Measurements from ENCODE around the gene RAB31. TPM values are rescaled to one million over a fixed set of nuclear protein-coding genes. Genes with fewer than 3 reads are reported as not detected.

Gene RAB31
- total RNA-seq, 4 donors from 2014 or later: 17.4 to 76.0 (median 45.0) TPM

DNA sequence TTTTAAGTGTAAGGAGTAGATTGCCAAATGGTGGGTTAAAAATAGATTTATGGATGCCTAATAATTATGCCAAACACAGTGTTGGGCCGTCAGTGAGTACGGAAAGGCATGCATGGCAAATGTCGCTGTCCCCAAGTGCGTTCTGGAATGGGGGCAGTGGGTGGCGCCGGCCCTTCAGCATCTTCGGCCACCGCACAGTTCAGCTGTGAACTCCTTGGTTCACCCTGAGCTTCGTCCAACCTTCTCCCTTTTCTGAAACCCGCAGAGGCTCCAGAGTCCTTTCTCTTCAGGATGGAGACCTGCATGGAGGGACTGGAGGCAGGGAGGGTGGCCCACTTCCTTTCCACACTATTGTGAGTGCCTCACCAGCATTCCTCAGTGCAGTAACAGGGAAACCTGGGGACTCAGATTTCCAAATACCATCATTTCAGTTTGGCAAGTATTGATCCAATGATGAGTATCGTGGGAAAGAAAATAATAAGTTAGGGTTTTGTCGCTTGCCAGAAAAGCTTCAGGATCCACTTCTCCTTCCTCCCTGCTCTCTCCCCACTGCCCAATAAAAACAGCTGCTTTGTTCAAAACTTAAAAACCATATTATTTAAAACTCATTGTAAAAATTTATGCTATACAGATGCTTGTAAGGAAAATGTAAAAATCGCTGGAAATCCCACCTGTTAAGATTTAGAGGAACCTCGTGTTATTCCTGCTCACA, 103.0 kb downstream of the RAB31 start:
- no peak for TF ChIP-seq POLR2A (IDR thresholded peaks at IDR 0.05)
- TF ChIP-seq, protein P1, sequence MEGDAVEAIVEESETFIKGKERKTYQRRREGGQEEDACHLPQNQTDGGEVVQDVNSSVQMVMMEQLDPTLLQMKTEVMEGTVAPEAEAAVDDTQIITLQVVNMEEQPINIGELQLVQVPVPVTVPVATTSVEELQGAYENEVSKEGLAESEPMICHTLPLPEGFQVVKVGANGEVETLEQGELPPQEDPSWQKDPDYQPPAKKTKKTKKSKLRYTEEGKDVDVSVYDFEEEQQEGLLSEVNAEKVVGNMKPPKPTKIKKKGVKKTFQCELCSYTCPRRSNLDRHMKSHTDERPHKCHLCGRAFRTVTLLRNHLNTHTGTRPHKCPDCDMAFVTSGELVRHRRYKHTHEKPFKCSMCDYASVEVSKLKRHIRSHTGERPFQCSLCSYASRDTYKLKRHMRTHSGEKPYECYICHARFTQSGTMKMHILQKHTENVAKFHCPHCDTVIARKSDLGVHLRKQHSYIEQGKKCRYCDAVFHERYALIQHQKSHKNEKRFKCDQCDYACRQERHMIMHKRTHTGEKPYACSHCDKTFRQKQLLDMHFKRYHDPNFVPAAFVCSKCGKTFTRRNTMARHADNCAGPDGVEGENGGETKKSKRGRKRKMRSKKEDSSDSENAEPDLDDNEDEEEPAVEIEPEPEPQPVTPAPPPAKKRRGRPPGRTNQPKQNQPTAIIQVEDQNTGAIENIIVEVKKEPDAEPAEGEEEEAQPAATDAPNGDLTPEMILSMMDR (IDR thresholded peaks at IDR 0.05): no peak
- WGBS, 2 donors: 88 to 96% methylated on average over 13 of the region's 14 CpGs
- no peak overlapping the region for H3K27ac ChIP-seq

DNA sequence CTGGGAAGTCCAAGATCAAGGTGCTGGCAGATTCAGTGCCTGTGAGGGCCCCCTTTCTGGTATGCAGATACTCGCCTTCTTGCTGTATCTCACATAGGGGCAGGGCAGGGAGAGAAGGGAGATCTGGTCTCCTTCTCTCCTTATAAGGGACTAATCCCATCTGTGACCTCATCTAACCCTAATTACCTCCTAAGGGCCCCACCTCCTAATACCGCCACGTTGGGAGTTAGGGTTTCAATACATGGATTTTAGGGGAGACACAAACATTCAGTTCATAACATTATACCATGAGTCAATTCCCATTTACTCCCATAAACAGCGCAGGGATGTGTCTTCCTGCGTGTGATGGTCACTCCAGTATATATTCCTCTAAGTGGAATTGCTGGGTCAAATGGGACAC, 103.9 kb downstream of the RAB31 start:
- Histone ChIP-seq H3K4me3 (no peak overlapping the region), H3K36me3 (peaks cover 0 to 9% (median 0%) of the 10 kb centered on the region in 3 donors), H3K27ac (no peak overlapping the region), H3K9me3 (no peaks in the 10 kb centered on the region), H3K4me1 (peaks cover 14 to 40% (median 18%) of the 10 kb centered on the region in 3 donors), H3K27me3 (no peaks in the 10 kb centered on the region)
- TF ChIP-seq, protein P1 (IDR thresholded peaks at IDR 0.05): no peak
- TF ChIP-seq POLR2A (IDR thresholded peaks at IDR 0.05): no peak
- no peak for DNase-seq
- intact Hi-C loops (cut with DNase I): loop anchor here (10.0 kb wide), 1 partner anchor 133 kb away; no protein-coding TSS in a partner anchor
- WGBS, 2 donors: 64 to 68% methylated on average over 5 of the region's 5 CpGs

More for the DNA sequence above, 103.0 kb downstream of the RAB31 start:
- peaks cover 14 to 40% (median 18%) of the 10 kb centered on the region in 3 donors for H3K4me1 ChIP-seq
- no peaks in the 10 kb centered on the region for H3K9me3 ChIP-seq
- no peak overlapping the region for H3K4me3 ChIP-seq
- DNase-seq: no peak
- H3K27me3 ChIP-seq: no peaks in the 10 kb centered on the region
- intact Hi-C loops (cut with DNase I): loop anchor here (10.0 kb wide), 1 partner anchor 134 kb away; no protein-coding TSS in a partner anchor
- H3K36me3 ChIP-seq: peaks cover 0 to 3% (median 0%) of the 10 kb centered on the region in 3 donors

DNA sequence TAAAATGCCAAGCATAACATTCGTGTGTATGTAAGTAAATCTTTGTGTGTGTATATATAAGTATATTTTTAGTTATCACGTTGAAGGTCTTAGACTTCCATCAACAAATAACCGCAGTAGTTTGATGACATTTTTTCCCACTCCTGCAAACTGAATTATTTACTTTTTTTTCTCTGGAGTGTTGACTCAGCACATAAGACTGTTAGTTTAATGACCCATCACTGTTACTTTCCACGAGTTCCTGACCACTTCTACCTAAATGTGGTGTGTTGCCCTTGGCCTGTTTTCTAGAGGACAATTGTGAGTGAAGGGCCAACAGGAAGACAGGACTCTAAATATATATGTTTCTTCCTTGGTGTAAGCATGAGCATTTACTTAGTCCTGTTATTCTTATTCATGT, 106.3 kb downstream of the RAB31 start:
- Histone ChIP-seq H3K27me3 (no peaks in the 10 kb centered on the region), H3K36me3 (peaks cover 0 to 18% (median 0%) of the 10 kb centered on the region in 3 donors), H3K4me1 (peaks cover under 1 to 16% (median 1%) of the 10 kb centered on the region in 3 donors), H3K4me3 (no peak overlapping the region), H3K27ac (no peak overlapping the region), H3K9me3 (no peaks in the 10 kb centered on the region)
- intact Hi-C loops (cut with DNase I): loop anchor here (10.0 kb wide), 1 partner anchor 130 kb away; no protein-coding TSS in a partner anchor
- DNase-seq: no peak
- 48 to 58% methylated on average over 4 of the region's 4 CpGs for WGBS, 2 donors
- no peak for TF ChIP-seq POLR2A (IDR thresholded peaks at IDR 0.05)
- TF ChIP-seq, protein P1 (IDR thresholded peaks at IDR 0.05): no peak

DNA sequence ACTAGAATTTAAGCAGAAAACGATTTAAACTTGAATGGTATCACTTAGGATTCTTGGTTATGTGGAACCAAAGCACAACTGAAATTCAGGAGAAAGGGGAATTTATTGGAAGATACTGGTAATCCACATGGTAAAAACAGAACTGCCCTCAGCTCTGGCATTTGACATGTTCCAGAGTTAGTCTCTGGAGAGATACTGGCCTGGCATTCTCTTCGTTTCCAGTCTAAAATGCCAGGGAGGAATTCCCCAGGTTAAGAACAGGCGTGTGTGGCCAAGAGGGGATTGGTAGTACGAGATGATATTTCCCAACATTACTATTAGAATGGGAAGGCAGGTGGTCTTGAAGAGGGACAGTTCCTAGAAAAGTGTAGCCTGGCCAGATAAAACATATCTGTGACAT, 109.2 kb downstream of the RAB31 start:
- WGBS, 2 donors: 75 to 94% methylated on average over 3 to 4 of the region's 4 CpGs
- Histone ChIP-seq H3K27me3 (no peaks in the 10 kb centered on the region), H3K4me3 (no peak overlapping the region), H3K4me1 (no peaks in the 10 kb centered on the region), H3K27ac (no peak overlapping the region), H3K36me3 (peaks cover 0 to 18% (median 0%) of the 10 kb centered on the region in 3 donors), H3K9me3 (no peaks in the 10 kb centered on the region)
- TF ChIP-seq POLR2A (IDR thresholded peaks at IDR 0.05): no peak
- TF ChIP-seq, protein P1 (IDR thresholded peaks at IDR 0.05): no peak
- intact Hi-C loops (cut with DNase I): loop anchor here (10.0 kb wide), 1 partner anchor 128 kb away; no protein-coding TSS in a partner anchor
- DNase-seq: no peak

DNA sequence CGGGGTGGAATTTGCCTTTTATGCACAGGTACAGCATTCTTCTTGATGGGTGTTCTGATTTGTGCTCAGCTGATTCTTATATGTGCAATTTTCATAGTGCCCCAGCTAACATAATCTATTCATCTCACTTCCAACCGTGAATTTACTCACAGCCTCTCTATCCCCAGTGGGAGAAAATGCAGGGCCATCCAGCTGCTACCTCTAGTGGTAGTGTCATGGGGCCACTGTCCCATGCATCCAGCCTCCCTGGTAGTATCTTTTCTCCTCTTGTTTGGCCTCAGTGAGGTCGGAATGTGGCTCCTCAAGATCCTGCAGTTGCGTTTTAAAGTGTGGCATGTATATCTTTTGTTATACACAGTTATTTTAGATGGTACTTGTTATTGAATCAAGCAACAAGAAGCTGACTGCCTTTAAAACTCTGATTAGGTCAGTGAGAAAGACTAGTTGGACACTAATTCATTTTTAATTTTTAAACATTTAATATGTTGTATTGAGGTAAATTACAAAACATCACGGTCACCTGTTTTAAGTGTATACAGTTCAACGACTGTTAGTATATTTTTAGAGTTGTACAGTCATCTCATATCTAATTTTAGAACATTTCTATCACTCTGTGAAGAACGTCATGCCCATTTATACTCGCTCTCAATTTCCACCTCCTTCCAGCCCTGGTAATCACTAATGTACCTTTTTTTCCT, 109.8 kb downstream of the RAB31 start:
- H3K36me3 ChIP-seq: peaks cover 0 to 18% (median 0%) of the 10 kb centered on the region in 3 donors
- intact Hi-C loops (cut with DNase I): loop anchor here (10.0 kb wide), 1 partner anchor 127 kb away; no protein-coding TSS in a partner anchor
- H3K27ac ChIP-seq: no peak overlapping the region
- 85 to 86% methylated on average over 8 of the region's 8 CpGs for WGBS, 2 donors
- H3K9me3 ChIP-seq: no peaks in the 10 kb centered on the region
- TF ChIP-seq, protein P1 (IDR thresholded peaks at IDR 0.05): no peak
- no peak for TF ChIP-seq POLR2A (IDR thresholded peaks at IDR 0.05)
- H3K27me3 ChIP-seq: no peaks in the 10 kb centered on the region
- H3K4me1 ChIP-seq: no peaks in the 10 kb centered on the region
- H3K4me3 ChIP-seq: no peak overlapping the region
- DNase-seq: no peak
